NCI-H146 treated with DMSO at 0.1 percent for 48 hours (cell line): ENCODE measurements around the gene RPGRIP1L.

ENCODE experiments used
- DNase-seq: peaks from one replicate; lab custom pipeline; 2025; ENCODE audit not compliant: unreplicated experiment; lab: John Stamatoyannopoulos, UW

RPGRIP1L gene

GRCh38 chr16:53608094-53608493 lies 95.6 kb downstream of the RPGRIP1L start:
- no peak for DNase-seq

GRCh38 chr16:53605831-53606400 lies 97.7 kb downstream of the RPGRIP1L start:
- DNase-seq = no peak

DNA sequence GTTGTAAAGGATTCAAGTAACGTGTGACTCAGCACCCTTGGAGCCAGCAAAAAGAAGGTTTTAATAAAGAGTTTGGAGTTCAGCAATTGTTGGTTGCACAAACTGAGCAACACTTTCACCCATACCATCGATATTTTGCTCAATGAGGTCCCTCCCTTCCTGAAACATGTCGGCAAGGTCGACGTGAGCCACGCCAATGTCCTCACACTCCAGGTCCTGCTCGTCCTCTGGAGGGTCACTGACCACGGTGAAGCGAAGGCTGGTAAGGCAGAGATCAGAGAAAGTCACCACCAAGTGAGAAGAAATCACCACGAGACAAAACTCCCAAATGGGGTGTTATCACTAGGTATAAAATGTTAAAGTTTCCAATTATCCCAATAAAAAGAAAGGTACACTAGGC lies 98.3 kb downstream of the RPGRIP1L start:
- DNase-seq = no peak

GRCh38 chr16:53601961-53602360 lies 101.7 kb downstream of the RPGRIP1L start:
- no peak for DNase-seq

DNA sequence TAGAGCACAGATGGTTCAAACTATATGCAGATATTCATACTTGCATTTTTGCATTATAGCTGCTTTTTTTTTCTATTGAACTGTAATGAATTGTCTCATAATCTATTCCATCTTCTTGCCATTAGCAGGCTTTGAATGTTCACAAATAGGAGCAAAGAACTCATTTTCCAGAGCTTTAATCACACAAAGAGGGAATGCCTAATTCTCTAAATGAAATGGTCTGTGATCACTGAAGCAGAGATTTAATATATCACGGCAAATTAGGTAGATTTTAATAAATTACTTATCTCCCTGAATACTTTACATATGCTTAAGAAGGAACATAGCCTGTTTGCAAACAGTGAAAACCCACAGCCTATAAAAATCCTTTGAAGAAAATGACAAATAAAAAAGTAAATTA lies 103.0 kb downstream of the RPGRIP1L start:
- DNase-seq = no peak

GRCh38 chr16:53600126-53600525 lies 103.5 kb downstream of the RPGRIP1L start:
- no peak for DNase-seq

GRCh38 chr16:53599548-53599947 lies 104.1 kb downstream of the RPGRIP1L start:
- no peak for DNase-seq

- no peak for DNase-seq
These were observed 105.0 kb downstream of the RPGRIP1L start for GRCh38 chr16:53598511-53599275.

- DNase-seq = no peak
These were observed 105.9 kb downstream of the RPGRIP1L start for GRCh38 chr16:53597776-53598175.

DNA sequence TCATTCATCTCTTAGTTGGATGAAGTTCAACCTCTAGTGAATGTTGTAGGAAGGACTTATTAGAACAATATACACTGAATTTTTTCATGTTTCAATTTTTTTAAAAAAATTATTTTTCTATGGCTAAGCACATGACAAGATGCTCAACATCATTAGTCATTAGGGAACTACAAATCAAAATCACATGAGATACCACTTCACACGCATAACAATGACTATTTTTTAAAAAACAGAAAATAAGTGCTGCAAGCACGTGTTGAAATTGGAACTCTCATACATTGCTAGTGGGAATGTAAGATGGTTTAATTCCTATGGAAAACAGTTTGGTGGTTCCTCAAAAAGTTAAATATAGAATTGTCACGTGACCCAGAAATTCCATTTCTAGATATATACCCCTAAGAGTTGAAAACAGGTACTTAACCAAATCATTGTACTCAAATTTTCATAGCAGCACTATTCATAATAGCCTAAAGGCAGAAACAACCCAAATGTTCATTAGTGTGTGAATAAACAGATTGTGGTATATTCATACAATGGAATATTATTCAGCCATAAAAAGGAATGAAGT lies 115.5 kb downstream of the RPGRIP1L start:
- DNase-seq = no peak

- no peak for DNase-seq
These were observed 120.3 kb downstream of the RPGRIP1L start for GRCh38 chr16:53583401-53583800.

DNA sequence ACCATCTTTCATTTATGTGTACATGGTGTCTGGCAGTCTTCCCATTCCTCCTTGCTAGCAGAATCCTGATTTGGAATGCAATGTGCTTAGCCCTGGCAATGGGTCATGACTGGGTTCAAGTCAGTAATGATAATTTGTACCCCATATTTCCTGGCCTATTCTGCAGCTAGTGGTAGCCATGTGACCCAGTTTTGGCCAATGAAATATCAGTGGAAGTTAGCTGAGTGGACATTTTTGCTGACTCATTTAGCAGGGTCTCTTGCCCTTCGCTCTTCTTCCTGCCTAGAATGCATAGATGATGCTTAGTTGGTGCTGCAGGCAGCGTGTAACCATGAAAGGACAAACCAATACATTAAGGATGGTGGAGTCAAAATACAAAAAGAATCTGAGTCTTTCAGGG lies 121.9 kb downstream of the RPGRIP1L start:
- DNase-seq = no peak

- DNase-seq = no peak
These were observed 123.4 kb downstream of the RPGRIP1L start for GRCh38 chr16:53580038-53580802.

DNA sequence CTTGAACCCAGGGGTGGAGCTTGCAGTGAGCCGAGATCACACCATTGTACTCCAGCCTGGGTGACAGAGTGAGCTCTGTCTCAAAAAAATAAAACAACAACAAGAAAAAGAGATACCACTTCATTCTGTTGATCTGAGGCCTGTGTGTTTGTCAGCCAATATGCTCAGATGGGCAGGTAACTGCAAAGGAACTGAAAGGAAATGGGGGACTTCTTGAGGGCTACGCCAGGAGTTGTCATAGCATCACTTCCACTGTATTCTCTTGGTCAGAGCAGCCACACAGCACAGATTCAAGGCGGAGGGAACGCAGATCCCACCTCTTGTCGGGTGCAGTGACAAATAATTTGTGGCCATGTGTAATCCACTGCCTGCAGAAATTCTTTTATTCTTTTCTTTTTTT lies 126.8 kb downstream of the RPGRIP1L start:
- DNase-seq = no peak

GRCh38 chr16:53576210-53576609 lies 127.4 kb downstream of the RPGRIP1L start:
- no peak for DNase-seq

- no peak for DNase-seq
These were observed 131.9 kb downstream of the RPGRIP1L start for GRCh38 chr16:53571763-53572162.

DNA sequence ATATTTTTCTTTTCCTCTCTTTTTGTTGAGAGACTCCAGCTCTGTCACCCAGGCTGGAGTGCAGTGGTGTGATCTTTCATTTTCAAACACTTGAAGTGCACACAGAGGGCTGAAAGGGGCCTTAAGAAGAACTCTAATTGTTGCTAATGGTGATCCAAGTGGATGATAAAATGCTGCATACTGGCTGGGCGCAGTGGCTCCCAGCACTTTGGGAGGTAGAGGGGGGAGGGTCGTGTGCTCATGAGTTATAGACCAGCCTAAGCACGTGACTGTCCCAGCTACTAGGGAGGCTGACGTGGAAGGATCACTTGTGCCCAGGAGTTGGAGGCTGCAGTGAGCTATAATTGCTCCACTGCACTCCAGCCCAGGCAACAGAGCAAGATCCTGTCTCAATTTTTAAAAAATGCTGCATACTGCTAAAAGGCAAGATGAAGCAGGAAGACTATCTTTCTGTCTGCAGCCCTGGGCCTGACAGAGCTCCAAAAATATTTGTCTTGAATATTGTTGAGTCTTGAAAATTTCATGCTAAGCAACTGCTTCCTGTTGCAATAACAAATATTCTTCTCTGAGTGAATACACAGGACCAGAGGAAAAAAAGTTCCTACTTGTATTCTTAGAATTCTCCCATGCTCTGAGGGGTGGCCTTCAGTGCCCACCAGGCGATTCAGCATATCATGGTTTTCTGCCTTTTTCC lies 137.0 kb downstream of the RPGRIP1L start:
- DNase-seq = no peak

DNA sequence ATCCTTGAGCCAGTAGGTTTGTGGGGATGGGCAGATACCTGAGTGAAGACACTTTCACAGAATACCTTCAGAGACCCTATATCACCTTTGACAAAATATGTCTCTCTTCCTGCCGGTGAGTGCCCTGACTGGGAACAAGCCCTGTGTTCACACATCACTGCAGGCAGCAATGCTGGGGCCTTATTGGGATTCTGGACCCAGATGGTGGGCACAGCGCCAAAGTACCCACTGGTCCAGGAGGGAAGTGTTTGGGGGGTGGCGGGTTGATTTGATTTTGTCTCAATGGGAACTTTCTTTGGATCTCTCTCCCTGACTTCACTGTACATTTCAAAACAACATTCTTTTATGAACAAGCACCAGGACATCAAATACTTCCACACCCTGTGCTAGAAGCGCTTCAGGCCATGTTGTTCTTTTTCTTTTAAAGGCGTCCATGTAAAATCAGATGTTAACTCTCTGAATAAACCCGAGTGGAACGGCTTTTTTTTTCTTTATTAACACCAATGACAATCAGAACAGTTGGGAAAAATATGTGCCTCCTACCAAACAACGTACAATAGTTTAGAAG lies 138.3 kb downstream of the RPGRIP1L start:
- no peak for DNase-seq

DNA sequence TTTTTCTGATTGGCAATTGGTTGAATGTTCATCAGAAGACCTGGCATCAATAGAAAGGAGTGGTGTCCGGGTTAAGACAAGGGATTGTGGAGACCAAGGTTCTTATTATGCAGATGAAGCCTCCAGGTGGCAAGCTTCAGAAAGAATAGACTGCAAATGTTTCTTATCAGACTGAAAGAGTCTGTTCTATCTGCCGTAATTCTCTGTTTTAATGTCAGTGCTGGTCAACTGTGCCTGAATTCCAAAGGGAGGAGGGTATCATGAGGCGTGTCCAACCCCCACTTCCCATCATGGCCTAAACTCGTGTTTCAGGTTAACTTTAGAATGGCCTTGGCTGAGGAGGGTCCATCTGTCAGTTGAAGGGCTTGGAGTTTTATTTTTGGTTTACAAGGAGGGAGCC lies 140.2 kb downstream of the RPGRIP1L start:
- DNase-seq = no peak

DNA sequence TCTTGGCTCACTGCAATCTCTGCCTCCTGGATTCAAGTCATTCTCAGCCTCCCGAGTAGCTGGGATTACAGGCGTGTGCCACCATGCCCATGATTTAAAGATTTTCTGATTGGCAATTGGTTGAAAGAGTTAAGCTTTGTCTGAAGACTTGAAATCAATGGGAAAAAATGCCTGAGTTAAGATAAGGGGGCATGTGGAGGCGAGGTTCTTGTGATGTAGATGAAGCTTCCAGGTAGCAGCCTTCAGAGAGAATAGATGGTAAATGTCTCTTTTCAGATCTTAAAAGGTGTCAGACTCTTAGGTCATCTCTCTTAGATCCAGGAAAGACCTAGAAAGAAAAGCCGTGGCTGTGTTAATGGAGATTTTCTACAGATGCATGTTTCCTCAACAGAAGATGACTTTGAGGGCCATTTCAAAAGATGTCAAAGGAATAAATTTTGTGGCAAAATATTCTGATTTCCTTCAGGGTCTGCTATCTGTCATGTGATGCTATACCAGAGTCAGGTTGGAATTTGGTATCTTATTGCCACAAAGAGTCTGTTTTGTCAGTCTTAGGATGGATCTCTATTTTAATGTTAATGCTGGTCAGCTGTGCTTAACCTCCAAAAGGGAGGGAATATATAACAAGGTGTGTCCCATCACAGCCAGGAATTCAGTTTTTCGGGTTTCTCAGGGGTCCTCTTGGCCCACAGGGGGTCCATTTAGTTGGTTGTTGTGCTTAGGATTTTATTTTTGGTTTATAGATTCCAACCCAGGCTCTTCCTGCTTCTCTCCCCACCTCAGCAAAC lies 142.4 kb downstream of the RPGRIP1L start:
- no peak for DNase-seq
